K562 (cell line): ENCODE results near the gene PDLIM7. TPM values are rescaled to one million over a fixed set of nuclear protein-coding genes. Genes with fewer than 3 reads are reported as not detected.
A peak's percentile ranks its signal among the peaks of the same experiment; 100 is the strongest.

ENCODE experiments used
- ATAC-seq: fragments of 200-7000 bp; cut with Tn5 transposase; 3 replicates; pipeline ENCODE4 v1.9.1; 2020; ENCODE audit warnings: moderate library complexity
- BruUV-seq: library from RNA; stranded (reverse); fragments of 400-500 nt; replicated peaks from 2 replicates; lab custom pipeline; 2021; lab: Mats Ljungman, UMichigan
- CTCF ChIA-PET: fragments of 300-600 bp; formaldehyde crosslinking; extraction: SDS; loops from one replicate; lab custom pipeline; 2021; ENCODE audit warnings: low intra/inter-chr PET ratio; lab: Yijun Ruan, JAX
- POLR2A ChIA-PET: fragments of 300-600, 350-650 bp; sonication (Branson Sonifier 250); formaldehyde crosslinking; extraction: SDS; loops from one replicate; lab custom pipeline; 2021; ENCODE audit warnings: antibody characterized with exemption, inconsistent platforms; lab: Yijun Ruan, JAX
- DNase-seq, 4 experiments: peaks; one replicate each; pipeline versions ENCODE4 v3.0.0 to v3.0.0-alpha.2; 2011 to 2018; ENCODE audit warnings: low spot score in 3 of 4, mixed read lengths in 3 of 4; ENCODE audit errors: extremely low read depth in 1 of 4
- FAIRE-seq: peaks from 2 replicates; lab custom pipeline; 2011; peaks lifted over from hg19 to GRCh38; lab: Jason Lieb, UNC
- H2AFZ ChIP-seq: 2 replicates; pipeline ENCODE4 v1.6.0; 2011; ENCODE audit warnings: low read depth, low read length, control low read depth, inconsistent platforms
- H3K27ac ChIP-seq: fragments of 200-600 bp; 3 replicates; pipeline ENCODE4 v1.8.0; 2011; ENCODE audit warnings: low read depth, mild to moderate bottlenecking, control low read depth, inconsistent platforms, low read length, moderate library complexity, mixed read lengths; ENCODE audit errors: extremely low read depth
- H3K27me3 ChIP-seq, 2 experiments: fragments of 300-600 bp in 1 of 2; 2 replicates in 1 of 2; 3 replicates in 1 of 2; pipeline versions ENCODE4 v1.6.0 to v1.8.0; 2011; ENCODE audit warnings: inconsistent platforms in 2 of 2, low read length in 2 of 2, mild to moderate bottlenecking in 1 of 2, mixed read lengths in 1 of 2, moderate library complexity in 1 of 2; ENCODE audit not compliant: control insufficient read depth in 2 of 2, insufficient read depth in 2 of 2
- H3K36me3 ChIP-seq: fragments of 300-600 bp; 3 replicates; pipeline ENCODE4 v1.8.0; 2011; ENCODE audit warnings: mild to moderate bottlenecking, low read length, inconsistent platforms; ENCODE audit not compliant: control insufficient read depth, insufficient read depth
- H3K4me1 ChIP-seq, 2 experiments: fragments of 200-600 bp in 1 of 2; replicated peaks in 1 of 2; 2 replicates in 1 of 2; 3 replicates in 1 of 2; pipeline versions ENCODE4 v1.5.1 to v1.8.0; 2011; ENCODE audit warnings: inconsistent platforms in 2 of 2, low read length in 2 of 2, mild to moderate bottlenecking in 1 of 2, mixed read lengths in 1 of 2, moderate library complexity in 1 of 2; ENCODE audit not compliant: control insufficient read depth in 2 of 2, insufficient read depth in 2 of 2
- H3K4me2 ChIP-seq: 2 replicates; pipeline ENCODE4 v1.6.1; 2011; ENCODE audit warnings: low read length, control low read depth, inconsistent platforms, mixed read lengths; ENCODE audit not compliant: insufficient read depth
- H3K4me3 ChIP-seq: fragments of 200-600 bp; sonication (generic), shearing (Covaris generic); 2 replicates; pipeline ENCODE4 v1.5.1; 2016; ENCODE audit warnings: control low read depth, inconsistent platforms
- H3K79me2 ChIP-seq: fragments of 200-600 bp; 3 replicates; pipeline ENCODE4 v1.8.0; 2011; ENCODE audit warnings: low read length, inconsistent platforms; ENCODE audit not compliant: control insufficient read depth, insufficient read depth
- H3K9ac ChIP-seq, 2 experiments: 2 replicates each; pipeline versions ENCODE4 v1.6.0 to v1.6.1; 2011; ENCODE audit warnings: low read depth in 2 of 2, low read length in 2 of 2, control low read depth in 1 of 2, inconsistent platforms in 1 of 2, mild to moderate bottlenecking in 1 of 2, mixed read lengths in 1 of 2; ENCODE audit not compliant: insufficient read depth in 1 of 2
- H3K9me1 ChIP-seq: one replicate; pipeline ENCODE4 v1.6.0; 2011; ENCODE audit warnings: inconsistent platforms, mild to moderate bottlenecking, low read length, moderate library complexity; ENCODE audit not compliant: control insufficient read depth, insufficient read depth
- H3K9me3 ChIP-seq: replicated peaks from 2 replicates; pipeline ENCODE4 v1.5.1; 2011; ENCODE audit warnings: low read depth, low read length, inconsistent platforms; ENCODE audit not compliant: control insufficient read depth, insufficient read depth
- H4K20me1 ChIP-seq: replicated peaks from 2 replicates; pipeline ENCODE4 v1.6.1; 2011; ENCODE audit warnings: low read length, inconsistent platforms, mixed read lengths; ENCODE audit not compliant: control insufficient read depth, insufficient read depth
- BRD9 ChIP-seq: fragments of 450-650 bp; IDR thresholded peaks from 2 replicates; pipeline ENCODE4 v1.6.1; 2018; ENCODE audit warnings: low read depth; ENCODE audit not compliant: partially characterized antibody
- RBFOX2 ChIP-seq: fragments of 200-400 bp; formaldehyde crosslinking; IDR thresholded peaks from 2 replicates; pipeline ENCODE4 v1.6.1; 2017; ENCODE audit warnings: low read depth, mild to moderate bottlenecking, low read length, moderate library complexity
- RBM22 ChIP-seq: fragments of 200-400 bp; formaldehyde crosslinking; IDR thresholded peaks from 2 replicates; pipeline ENCODE4 v1.6.1; 2018; ENCODE audit warnings: low read length, low read depth; ENCODE audit not compliant: poor library complexity, severe bottlenecking
- SMARCA5 ChIP-seq: fragments of 450-650 bp; IDR thresholded peaks from 2 replicates; pipeline ENCODE4 v1.6.1; 2016
- TEAD1 ChIP-seq, 2 experiments: fragments of 450-650 bp in 1 of 2; sonication (generic) in 1 of 2; formaldehyde crosslinking; IDR thresholded peaks; 2 replicates each; pipeline versions ENCODE4 v1.4.0 to v1.8.0; 2020 to 2022; ENCODE audit warnings: mild to moderate bottlenecking in 2 of 2, missing genetic modification reagents in 1 of 2
- ZNF174 ChIP-seq: fragments of 250-450 bp; sonication (Bioruptor Pico); IDR thresholded peaks from 2 replicates; pipeline ENCODE4 v1.4.0; 2020; ENCODE audit warnings: mild to moderate bottlenecking
- ZNF274 ChIP-seq: IDR thresholded peaks from 2 replicates; pipeline ENCODE4 v1.6.1; 2011; ENCODE audit warnings: low read depth, mild to moderate bottlenecking, low read length, moderate library complexity, borderline replicate concordance
- WGBS: fragments of 100-300 bp; shearing (Covaris generic); methylation state at CpG from one replicate; pipeline ENCODE4 v1.1.6; 2016; ENCODE audit warnings: low coverage, mixed read lengths; ENCODE audit not compliant: insufficient coverage; ENCODE audit errors: missing lambda C conversion rate; 5-methylcytosine and 5-hydroxymethylcytosine counted together
- in situ Hi-C: fragments of 300-500 bp; cut with MboI; formaldehyde crosslinking; loops from 4 replicates; pipeline ENCODE4 v1.15.0; 2018; ENCODE audit warnings: inconsistent platforms, mixed read lengths
- intact Hi-C: fragments of 100-400 bp; cut with micrococcal nuclease; formaldehyde crosslinking; loops from 2 replicates; pipeline ENCODE4 v1.14.2; 2022
- polyA plus RNA-seq, 8 experiments: library from polyadenylated mRNA; depleted of rRNA in 4 of 8; stranded (reverse) in 5 of 8; unstranded in 3 of 8; fragments of >200 nt; fragmentation: Nextera tagmentation in 2 of 8; fragmentation: Illumina TruSeq in 1 of 8; extraction: Ambion mirVana in 2 of 8; extraction: Trizol in 1 of 8; gene quantifications; 2 replicates each; pipeline versions ENCODE4 v1.2.1 to v1.2.3, GENCODE V29; 2011 to 2014; ENCODE audit warnings: inconsistent platforms in 1 of 8, missing spikeins in 1 of 8
- total RNA-seq, 7 experiments: library from RNA; depleted of rRNA in 6 of 7; stranded (reverse); fragments of >200 nt in 6 of 7; fragmentation: Illumina TruSeq in 2 of 7; extraction: Trizol in 2 of 7; gene quantifications; 2 replicates each; pipeline versions ENCODE4 v1.2.1 to v1.2.3, GENCODE V29; 2011 to 2021; ENCODE audit warnings: low replicate concordance in 1 of 7
- TF ChIP-seq, protein P1 (sequence below): sonication (generic); formaldehyde crosslinking; IDR thresholded peaks from 2 replicates; pipeline ENCODE4 v1.4.0; 2020; ENCODE audit warnings: mild to moderate bottlenecking, missing genetic modification reagents

PDLIM7 gene
- total and polyA plus RNA-seq, 9 of the 15 experiments (the other 6 are each of a cell fraction or from before 2014, with no cell fraction given), result 2.1 to 124 (median 32.6) TPM

DNA sequence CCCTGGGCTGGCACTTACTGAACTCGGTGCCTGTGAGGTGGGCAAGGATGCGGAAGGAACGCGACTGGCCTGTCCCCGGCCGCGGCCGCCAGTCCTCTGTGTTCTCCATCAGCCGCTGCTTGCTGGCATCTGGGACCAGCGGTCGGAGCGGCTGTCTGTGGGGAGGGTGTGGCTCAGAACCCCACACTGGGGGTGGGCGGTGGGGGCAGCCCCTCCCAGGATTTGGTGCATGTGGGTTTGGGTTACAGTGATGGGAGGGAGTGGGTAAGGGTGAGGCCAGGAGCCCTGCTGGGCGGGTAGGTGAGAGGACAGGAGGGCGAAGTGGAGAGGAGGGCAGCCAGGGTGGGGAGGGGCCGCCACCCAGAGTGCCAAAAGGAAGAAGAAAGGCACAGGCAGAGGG, 6.4 kb downstream of the PDLIM7 start:
- CTCF ChIA-PET, result interaction anchor here (0.6 to 2.2 kb wide), 4 partner anchors 8 to 34 kb away, joined by 3 to 19 read pairs (median 4); no protein-coding TSS in a partner anchor
- Histone ChIP-seq H3K27me3 (no peaks in the 10 kb centered on the region), H4K20me1 (peaks cover 3% of the 10 kb centered on the region; the same call in 1 of the 2 replicates), H3K27ac (peak overlapping the region; percentile 23; the same call in 1 of the 3 replicates), H2AFZ (no peak overlapping the region), H3K36me3 (peaks cover 85% of the 10 kb centered on the region; the same call in 2 of the 3 replicates), H3K4me3 (no peak overlapping the region), H3K4me1 (peaks cover 35 to 74% of the 10 kb centered on the region in 2 experiments), H3K9me1 (no peaks in the 10 kb centered on the region), H3K9me3 (no peaks in the 10 kb centered on the region), H3K79me2 (peaks cover 33% of the 10 kb centered on the region), H3K9ac (peak overlapping the region in 1 of 2 experiments; percentile 0; a peak in 2 of 4 replicates), H3K4me2 (0 out of 2 replicates have a peak overlapping the region, but pooled peaks have one; percentile 6)
- 91% methylated on average over 12 of the region's 16 CpGs for WGBS
- POLR2A ChIA-PET, result interaction anchor here (1.0 to 4.0 kb wide), 5 partner anchors 10 to 36 kb away, joined by 3 to 21 read pairs (median 4); no protein-coding TSS in a partner anchor
- DNase-seq (peak in 2 of 4 experiments; percentile 41 to 43), ATAC-seq (no peak), FAIRE-seq (no peak)
- no TSS peak for BruUV-seq
- TF ChIP-seq ZNF174 (CRISPR knock-in tag) (no peak), SMARCA5 (0 out of 2 replicates have a peak, but pooled peaks have one; percentile 40), TEAD1 (CRISPR knock-in tag; IDR thresholded peaks at IDR 0.05) (0 out of 4 replicates have a peak, but pooled peaks of 1 of the 2 experiments have one; percentile 30), RBFOX2 (peak; percentile 52), RBM22 (peak; percentile 12), ZNF274 (no peak), BRD9 (no peak)
- TF ChIP-seq, protein P1, sequence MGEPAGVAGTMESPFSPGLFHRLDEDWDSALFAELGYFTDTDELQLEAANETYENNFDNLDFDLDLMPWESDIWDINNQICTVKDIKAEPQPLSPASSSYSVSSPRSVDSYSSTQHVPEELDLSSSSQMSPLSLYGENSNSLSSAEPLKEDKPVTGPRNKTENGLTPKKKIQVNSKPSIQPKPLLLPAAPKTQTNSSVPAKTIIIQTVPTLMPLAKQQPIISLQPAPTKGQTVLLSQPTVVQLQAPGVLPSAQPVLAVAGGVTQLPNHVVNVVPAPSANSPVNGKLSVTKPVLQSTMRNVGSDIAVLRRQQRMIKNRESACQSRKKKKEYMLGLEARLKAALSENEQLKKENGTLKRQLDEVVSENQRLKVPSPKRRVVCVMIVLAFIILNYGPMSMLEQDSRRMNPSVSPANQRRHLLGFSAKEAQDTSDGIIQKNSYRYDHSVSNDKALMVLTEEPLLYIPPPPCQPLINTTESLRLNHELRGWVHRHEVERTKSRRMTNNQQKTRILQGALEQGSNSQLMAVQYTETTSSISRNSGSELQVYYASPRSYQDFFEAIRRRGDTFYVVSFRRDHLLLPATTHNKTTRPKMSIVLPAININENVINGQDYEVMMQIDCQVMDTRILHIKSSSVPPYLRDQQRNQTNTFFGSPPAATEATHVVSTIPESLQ, result no peak
- intact Hi-C loops, result loop anchor here (1.0 kb wide), 1 partner anchor 10 kb away; no protein-coding TSS in a partner anchor
- in situ Hi-C loops, result no loop called here
